ELR (cell line): ENCODE measurements around the gene SLITRK2.
A peak's percentile ranks its signal among the peaks of the same experiment; 100 is the strongest.

ENCODE experiments used
- DNase-seq: peaks from one replicate; pipeline ENCODE4 v3.0.0-alpha.2; 2015; ENCODE audit warnings: low read depth

Gene SLITRK2

DNA sequence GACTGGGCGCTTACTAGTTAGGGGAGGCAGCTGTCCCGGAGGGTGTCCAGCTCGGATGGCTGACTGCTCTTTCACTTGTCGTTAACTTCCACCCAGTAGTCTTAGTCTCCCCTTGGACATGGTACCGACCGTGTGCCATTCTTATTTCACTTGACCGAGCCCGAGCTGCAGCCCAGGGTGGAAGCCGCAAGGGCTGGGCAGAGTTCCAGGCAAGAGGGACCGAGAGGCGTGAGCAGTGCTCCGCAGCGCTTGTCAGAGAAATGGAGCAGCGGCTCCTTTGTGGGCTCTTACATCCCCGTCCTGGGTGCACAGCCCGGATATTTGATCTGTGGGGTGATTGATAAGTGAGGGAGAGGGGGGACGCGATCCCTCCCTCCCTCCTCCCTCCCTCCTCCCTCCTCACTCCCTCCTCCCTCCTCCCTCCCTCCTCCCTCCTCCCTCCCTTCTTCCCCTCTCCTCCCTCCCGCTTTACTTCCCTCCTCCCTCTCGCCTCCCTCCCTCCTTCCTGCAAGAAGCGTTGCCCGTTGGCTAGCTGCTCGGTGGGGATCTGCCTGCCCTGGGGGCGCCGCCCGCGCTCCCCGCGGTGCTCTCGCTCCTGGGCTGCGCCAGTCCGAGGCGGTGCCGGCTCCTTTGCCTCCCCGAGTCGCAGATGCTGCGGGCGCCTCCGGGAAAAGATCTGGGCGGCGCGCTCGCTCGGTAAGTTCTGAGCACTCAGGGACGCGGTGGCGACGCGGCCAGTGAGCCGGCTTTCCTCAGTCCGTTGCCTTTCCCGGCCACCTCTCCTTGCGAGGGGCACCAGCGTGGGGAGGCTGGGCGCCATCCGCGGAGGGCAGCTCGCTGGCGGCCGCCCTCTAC is at the start of gene SLITRK2:
Gene SLITRK2, plus strand, starts transcription at position 499 of the 855 bp plus-strand sequence. CDS start 4,597 bp downstream, outside the sequence.
- DNase-seq = no peak

- no peak for DNase-seq
Observed at GRCh38 chrX:145773006-145773405, 44.6 kb upstream of the SLITRK2 start.

GRCh38 chrX:145792281-145792680 is 25.3 kb upstream of the SLITRK2 start:
- DNase-seq = no peak

DNA sequence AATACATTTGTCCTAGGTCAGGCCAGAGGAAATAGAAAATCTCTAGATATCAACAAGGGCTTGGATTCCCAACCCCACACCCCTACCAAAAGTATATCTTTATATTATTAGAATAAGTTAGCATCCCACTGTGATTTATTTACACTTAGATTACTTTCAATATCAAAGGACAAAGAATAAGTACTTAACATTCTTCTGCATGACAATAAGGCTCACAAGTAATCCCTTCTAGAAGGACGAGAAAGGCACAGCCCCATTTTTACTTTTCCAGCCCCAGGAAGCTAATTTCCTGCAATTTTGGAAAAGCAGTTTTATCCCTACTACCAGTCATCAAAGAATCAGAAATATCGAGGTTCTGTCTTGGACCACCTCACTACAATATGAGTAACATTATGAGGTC is 14.1 kb upstream of the SLITRK2 start:
- no peak for DNase-seq

DNA sequence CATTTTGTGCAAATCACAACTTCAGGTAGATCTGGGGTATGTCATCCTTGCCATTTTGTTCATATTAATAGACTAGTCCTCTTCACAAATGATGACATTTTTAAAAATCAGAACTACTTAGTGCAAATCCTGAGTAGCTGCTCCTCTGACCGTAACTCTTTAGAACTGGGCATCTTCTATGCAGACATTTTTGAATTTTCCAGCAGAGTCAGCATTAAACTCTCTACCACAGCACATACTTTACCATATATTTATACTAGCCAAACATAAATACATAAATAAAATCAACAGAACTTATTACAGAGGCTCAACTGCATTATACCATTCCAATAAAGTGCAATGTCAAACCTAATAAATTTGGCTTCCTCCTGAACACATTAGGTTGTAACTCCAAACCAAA is 4.5 kb upstream of the SLITRK2 start:
- DNase-seq = no peak

- DNase-seq = no peak
Observed at GRCh38 chrX:145816601-145817315, 871 bp upstream of the SLITRK2 start.

- DNase-seq = no peak
Observed at GRCh38 chrX:145818186-145819113, 821 bp downstream of the SLITRK2 start.

- DNase-seq = no peak
Observed at GRCh38 chrX:145820825-145821224, 3.2 kb downstream of the SLITRK2 start.

DNA sequence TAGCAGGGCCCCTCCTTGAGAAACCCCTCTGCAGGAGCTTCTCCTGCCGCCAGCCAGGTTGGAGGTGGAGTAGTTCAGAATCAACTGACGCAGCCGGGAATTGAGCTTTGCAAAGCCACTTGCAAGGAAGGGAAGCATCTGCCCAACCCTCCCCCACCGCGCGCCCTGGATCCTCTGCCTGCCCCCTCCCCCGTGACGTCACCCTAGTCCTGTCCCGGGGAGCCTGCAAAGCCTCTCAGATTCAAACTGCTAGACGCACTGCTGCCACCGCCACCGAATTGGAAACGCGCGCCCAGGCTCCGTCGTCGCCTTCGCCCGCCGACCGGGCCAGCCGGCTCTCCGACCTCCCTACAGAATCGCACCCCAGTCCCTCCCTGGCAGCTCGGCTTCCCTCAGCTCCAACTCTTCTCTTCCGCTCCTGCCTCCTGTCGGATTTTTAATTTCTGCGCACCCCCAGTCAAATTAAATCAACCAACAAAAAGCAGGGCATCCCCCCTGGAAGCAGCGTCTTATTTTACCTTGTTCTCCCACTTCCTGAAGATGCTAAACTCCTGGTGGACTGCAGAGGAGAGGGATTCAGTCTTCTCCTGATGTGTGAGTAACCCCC is 3.8 kb downstream of the SLITRK2 start:
- no peak for DNase-seq

DNA sequence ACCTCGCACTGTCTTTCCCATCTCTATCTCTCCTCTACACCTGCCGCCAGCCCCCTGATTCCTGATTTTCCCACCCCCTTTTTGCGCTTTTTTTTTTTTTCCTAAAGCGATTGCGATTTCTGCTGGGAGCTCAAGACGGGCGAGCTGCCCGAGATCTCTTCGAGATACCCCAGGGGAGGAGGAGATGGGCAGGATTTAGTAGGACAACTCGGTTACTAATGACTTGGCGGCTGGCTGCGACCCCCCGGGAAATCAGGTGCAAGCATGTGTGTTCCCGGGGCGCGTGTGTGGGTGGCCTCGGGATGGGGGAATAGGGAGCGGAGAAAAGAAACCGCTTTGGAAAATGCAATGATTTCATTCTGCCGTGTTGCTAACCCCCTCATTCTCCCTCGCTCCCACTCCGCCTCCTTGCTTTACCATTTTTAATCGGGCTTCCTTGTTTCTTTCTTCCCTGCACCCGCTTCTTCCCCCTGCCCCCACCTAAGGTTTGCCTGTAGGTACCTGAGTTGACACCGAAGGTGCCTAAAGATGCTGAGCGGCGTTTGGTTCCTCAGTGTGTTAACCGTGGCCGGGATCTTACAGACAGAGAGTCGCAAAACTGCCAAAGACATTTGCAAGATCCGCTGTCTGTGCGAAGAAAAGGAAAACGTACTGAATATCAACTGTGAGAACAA is 4.4 kb downstream of the SLITRK2 start:
- no peak for DNase-seq

GRCh38 chrX:145823132-145823531 is 5.5 kb downstream of the SLITRK2 start:
- no peak for DNase-seq

GRCh38 chrX:145825896-145826295 is 8.3 kb downstream of the SLITRK2 start:
- peak; percentile 0 for DNase-seq

DNA sequence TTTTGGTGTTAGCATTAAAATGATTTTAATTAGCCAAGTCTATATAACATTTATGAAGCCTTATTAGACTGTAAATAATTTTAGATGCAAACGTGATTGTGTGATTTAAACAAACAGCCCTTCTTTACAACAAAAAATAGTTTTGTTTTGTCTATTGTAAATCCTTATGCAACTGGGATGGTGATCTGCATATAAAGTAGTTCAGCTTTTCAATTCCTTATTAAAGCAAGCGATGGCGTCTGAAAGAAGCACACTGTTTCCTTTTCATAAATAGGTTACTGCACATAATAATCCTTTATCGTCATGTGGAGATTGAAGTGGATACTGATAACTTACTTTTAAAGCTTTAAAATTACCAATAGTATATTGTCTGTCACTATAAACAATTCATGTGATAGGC is 8.8 kb downstream of the SLITRK2 start:
- DNase-seq = no peak

GRCh38 chrX:145832796-145833195 is 15.2 kb downstream of the SLITRK2 start:
- no peak for DNase-seq

DNA sequence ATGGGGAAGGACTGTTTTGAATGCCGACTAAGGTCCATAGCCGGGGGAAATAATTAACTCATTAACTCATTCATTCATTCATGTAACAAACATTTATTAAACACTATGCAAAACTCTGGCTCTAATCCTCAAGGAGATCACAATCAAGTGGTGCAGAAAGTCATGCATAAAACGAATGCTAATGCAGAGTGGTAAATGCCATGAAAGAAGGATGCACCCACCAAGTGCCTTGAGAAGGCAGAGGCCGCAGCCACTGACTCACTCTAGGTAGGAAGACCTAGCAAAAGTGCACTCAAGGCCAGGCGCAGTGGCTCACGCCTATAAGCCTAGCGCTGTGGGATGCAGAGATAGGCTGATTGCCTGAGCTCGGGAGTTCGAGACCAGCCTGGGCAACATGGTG is 22.9 kb downstream of the SLITRK2 start:
- DNase-seq = no peak

- no peak for DNase-seq
Observed at GRCh38 chrX:145843146-145843904, 25.7 kb downstream of the SLITRK2 start.

DNA sequence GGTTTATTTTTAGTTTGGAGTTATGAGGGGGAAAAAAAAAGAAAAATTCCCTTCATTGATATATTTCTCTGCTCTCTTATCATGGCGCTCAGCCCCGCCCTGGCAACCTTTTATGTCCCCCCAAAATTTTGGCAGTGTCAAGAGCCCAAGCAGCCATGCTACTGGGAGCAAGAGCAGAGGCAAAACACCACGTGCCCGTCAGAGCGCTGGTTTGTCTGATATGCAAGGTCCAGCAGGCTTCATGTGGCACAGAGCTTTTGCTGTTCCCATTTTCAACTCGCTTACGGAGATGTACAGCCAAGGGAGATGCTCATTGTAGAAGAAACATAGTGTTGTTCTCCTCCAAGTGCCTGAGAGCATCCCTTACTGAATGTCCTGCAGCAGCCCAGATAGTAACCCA is 27.3 kb downstream of the SLITRK2 start:
- DNase-seq = no peak

DNA sequence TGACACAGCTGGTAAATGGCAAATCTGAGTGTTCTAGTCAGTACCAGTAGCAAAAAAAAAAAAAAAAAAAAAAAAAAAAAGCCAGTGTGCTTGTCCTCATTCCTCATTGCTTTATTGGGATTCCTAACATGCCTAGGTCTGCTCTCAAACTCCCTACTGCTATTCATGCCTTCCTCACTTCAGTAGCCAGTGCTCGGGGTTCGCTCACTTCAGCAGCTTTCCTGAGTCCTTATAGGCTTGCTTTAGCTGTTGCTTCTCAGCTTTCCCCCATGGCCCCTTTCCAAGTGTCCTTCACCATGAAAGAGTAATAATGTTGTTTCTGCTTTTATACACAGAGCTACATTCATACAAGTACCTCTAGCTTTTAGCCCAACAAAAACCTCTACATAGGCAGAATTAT is 30.8 kb downstream of the SLITRK2 start:
- no peak for DNase-seq

- no peak for DNase-seq
Observed at GRCh38 chrX:145848857-145849256, 31.2 kb downstream of the SLITRK2 start.

- DNase-seq = no peak
Observed at GRCh38 chrX:145853181-145853580, 35.6 kb downstream of the SLITRK2 start.

DNA sequence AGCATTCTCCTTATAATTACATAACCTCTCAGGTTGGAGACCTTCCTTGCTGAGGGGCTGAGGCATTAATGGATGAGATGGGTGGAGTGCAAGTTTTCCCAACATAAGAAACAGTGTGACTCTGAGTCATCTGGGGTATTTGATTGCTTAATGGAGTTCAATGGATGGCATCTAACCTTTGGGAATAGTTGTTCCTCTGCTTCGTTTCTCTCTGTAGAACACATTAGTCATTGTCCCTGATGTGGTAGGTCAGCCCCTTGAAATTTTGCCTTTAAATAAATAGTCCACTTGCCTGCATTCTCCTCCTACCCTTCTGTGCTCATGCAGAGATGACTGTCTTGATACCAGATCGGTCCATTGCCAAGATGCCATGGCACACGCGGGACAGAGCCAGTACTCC is 38.6 kb downstream of the SLITRK2 start:
- no peak for DNase-seq
